Islet of Langerhans (tissue), 1 donor: ENCODE measurements around the gene LSAMP.
"Not testable (repeated sequence)": the region's sequence is repeated elsewhere in the genome, so short reads cannot be mapped to it uniquely, and the experiment has no call there.

Experiments used
- FAIRE-seq: peaks from one replicate; lab custom pipeline; 2011; peaks lifted over from hg19 to GRCh38; lab: Jason Lieb, UNC

Gene LSAMP

GRCh38 chr3:115876876-115877614 lies 568.2 kb downstream of the LSAMP start:
- peak; percentile 81 for FAIRE-seq

DNA sequence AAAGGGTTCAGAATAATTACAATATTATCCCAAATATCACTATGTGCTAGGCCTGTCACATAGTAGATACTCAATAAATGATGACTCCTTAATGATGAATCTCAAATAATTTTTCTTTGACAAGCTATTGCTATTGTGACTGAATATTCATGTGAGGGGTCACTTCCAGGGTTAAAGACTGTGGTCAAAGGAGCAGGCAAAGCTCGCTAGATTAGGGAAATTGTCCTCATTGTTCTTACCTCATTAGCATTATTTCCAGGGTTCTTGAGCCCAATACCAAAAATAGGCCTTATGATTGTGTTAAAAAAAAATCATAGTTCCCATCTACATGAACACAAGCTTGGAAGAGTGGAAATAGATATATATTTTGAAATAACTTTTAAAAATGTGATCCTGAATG lies 569.8 kb downstream of the LSAMP start:
- FAIRE-seq = no peak

- no peak for FAIRE-seq
Observed at GRCh38 chr3:115871735-115872134, 573.6 kb downstream of the LSAMP start.

DNA sequence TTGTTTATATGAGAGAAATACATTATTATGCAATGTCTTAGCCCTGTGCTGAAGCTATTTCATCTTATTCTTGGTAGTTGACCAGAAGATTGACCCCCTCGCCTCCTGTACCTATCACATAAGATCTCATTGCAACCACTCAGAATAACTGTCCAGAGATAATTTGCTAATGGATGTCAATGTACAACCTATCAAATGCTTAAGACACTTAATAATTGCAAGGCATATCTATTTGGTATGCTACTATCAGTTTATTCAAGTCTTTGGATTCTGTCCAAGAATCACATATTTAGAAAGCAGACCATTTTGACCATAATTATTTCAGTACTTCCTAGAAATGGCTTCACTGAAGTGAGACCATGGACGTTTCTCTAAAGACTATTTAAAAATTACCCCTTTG lies 580.4 kb downstream of the LSAMP start:
- FAIRE-seq = no peak

DNA sequence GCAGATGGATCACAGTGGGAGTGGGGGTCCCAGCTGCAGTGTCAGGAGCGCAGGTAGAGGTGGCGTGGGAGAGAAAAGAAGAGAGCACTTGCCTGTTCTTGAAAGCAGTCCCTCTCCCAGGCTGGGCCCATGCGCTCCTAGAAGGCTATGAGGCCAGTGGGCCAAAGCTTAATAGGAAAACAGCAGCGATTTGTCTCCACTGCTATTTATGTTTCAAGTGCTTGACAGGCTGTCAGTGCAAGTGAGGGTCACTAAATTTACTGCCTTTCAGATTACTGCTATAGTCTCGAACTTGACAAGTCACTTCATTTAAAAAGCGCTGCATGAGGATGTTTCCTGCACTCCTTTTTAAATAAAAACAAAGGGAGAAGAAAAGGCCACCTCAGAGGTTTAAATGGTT lies 582.4 kb downstream of the LSAMP start:
- FAIRE-seq = no peak

DNA sequence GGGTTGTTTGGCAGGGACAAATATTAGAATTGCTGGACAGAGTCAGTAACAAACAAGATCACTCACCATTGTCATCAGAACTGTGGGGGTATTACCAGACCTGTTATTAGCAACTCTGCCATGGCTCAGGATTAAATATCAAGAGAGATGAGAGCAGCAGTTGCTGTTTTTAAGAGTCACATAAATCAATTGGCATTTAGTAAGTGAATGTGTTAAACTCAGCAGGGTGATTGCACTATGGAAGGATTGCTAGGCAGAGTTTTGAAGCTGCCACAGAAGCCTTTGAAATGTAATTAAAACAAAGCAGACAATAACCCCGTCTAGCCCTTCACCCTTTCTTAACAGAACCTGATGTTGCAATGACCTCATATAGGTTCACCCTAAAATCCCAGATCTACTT lies 583.2 kb downstream of the LSAMP start:
- no peak for FAIRE-seq

DNA sequence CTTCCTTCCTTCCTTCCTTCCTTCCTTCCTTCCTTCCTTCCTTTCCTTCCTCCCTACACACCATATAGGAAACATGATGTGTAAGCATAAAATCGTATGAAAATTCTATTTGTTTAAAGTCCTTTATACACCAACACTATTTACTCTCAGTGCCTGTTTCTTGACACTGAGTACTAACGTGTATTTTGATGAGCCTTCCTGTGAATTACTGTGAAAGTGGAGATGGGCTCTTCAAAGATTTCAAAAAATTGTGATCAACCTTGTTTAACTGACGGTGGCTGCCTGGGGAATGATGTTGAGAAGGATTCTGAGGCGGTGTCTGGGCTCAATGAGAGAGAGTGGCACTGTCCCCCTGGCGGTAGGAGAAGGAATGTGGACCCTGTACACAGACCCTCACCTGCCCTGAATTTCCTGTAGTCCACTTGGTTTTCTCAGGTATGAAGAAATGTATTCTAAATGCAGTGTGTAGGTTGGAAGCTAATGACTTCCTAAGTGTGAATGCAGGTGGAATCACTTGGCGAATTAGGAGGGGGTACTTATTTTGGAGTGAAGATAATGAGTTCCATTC lies 584.0 kb downstream of the LSAMP start:
- FAIRE-seq = no peak

DNA sequence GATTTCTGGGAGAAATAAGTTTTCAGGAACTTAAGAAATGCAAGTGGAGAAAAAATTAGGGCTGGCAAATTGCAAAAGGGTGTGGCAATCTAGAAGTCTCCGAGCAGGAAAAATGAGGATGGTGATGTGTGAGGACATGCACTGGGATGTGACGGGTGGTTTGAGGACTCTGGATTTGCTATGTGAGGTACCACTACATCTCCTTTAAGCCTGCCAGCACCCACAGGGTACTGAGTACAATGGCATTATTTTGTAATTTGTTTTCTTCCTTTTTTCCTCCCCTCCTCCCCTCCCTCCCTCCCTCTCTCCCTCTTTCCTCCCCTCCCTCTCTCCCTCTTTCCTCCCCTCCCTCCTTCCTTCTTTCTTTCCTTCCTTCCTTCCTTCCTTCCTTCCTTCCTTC lies 584.5 kb downstream of the LSAMP start:
- no peak for FAIRE-seq

DNA sequence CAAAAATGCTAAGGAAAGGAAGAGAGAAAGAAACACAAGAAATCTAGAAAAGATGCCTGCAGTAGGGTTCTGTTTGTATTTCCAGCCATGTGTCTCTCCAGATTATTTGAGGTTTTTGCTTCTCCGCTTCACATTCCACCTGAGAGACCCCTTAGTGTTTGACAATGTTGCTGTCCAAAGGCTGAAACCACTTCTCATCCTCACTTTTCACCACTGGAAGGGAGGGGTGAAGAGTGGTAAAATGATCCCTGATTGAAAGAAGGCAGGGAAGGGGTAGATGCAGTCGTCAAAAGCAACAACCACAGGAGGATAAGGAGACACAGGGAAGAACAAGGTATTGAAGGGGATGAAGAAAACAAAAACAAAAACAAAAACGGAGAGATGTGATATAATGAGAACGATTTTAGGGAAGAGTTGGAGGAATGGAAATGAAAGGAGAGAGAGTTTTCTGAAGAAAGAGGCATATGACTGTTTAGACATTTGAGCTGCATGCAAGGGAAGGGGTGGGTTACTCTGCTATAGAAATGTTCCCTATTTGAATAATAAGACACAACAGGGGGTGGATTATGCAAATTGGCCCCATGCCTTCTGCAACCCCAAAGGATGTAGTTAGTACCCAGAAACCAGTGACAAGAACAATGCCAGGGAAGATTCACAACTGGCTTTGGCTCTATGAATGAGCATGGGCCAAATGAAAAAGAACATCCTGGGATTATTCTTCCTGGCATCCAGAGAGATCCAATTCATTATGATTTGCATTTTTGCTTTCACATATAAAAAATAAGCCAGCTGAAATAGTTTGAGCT lies 586.1 kb downstream of the LSAMP start:
- FAIRE-seq = no peak

DNA sequence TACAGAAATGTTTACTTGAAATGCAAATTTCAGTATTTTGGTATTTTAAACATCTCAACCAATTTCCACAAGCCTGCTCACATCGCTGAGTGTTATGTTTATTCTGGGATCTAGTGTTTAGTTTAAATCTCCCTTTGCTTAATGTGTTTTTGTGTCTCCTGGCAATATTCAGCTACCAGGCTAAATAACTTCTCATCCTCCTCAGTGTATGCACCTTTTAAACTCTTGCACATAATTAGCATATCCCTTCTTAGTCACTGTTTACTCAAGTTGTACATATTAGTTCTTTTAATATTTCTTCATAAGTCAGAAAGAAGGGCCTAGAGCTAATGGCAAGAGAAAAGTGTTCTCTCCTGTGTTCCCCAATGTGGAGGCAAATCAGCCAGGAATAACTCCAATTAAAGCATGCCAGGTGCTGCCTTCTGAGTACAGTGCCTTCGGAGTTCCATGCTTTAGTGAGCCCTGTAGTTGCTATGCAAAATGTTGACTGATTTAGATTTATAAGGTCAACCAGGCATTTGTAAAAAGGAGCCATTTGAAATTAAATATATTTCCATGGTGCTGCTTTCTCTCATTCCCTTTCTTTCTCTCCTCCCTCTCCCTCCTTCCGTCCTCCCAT lies 587.7 kb downstream of the LSAMP start:
- peak; percentile 94 for FAIRE-seq

- no peak for FAIRE-seq
Observed at GRCh38 chr3:115855911-115856310, 589.4 kb downstream of the LSAMP start.

DNA sequence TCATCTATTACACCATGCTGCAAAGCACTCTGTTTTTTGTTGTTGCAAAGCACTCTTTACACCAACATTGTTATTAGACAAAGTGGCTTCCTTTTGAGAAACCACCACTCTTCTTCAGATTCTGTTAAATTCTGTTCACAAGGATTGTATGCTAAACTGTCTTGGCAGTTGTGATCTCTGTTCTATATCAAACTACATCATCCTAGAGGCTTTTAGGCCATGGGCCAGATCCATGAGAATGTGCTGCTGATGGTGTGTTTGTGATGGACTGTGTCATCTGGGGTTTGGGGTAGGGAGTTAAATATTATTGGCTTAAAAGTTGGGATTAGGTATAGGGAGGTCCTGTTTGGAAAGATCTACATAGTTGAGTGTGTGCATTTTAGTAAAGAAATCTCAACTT lies 592.2 kb downstream of the LSAMP start:
- no peak for FAIRE-seq

DNA sequence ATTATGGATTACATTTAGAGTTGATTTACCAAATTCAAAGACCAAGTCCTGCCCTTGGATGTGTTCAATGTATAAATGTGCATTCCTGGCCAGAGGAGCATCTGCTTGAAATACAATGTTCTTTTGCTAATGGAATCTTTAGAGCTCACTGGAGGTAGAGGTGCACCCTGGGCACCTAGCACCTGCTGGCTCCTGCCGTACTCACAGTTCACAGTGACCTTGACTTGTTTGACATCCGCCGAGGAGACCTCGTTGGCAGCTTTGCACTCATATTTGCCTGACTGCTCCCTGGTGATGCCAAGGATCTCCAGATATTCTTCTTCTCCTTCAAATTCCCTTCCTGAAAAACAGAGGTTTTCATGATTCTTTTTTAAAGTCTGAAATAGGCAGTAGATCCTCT lies 593.0 kb downstream of the LSAMP start:
- FAIRE-seq = no peak

GRCh38 chr3:115851571-115851970 lies 593.7 kb downstream of the LSAMP start:
- no peak for FAIRE-seq

- FAIRE-seq = no peak
Observed at GRCh38 chr3:115848641-115849040, 596.6 kb downstream of the LSAMP start.

DNA sequence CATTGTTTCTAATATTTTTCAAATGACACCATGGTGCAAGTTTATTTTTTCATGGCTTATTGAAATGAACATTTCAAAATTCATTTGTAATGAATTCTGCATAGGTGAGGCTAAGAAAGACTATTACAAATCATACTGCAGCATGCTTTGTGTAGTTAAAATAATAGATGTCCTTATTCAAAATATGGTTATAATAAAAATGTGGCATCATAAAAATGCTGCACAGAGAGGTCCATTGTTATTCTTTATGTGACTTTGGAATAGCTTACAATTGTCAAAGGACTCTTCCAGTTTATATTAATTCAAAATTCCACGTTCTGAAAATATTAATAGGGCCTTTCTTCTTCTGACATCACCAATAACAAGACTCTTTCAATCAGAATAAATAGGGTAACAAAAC lies 599.3 kb downstream of the LSAMP start:
- FAIRE-seq = no peak

- FAIRE-seq = not testable (repeated sequence)
Observed at GRCh38 chr3:115844729-115845128, 600.6 kb downstream of the LSAMP start.

GRCh38 chr3:115843206-115843605 lies 602.1 kb downstream of the LSAMP start:
- peak; percentile 98 for FAIRE-seq

GRCh38 chr3:115839246-115839645 lies 606.0 kb downstream of the LSAMP start:
- no peak for FAIRE-seq

- no peak for FAIRE-seq
Observed at GRCh38 chr3:115838786-115839185, 606.5 kb downstream of the LSAMP start.

DNA sequence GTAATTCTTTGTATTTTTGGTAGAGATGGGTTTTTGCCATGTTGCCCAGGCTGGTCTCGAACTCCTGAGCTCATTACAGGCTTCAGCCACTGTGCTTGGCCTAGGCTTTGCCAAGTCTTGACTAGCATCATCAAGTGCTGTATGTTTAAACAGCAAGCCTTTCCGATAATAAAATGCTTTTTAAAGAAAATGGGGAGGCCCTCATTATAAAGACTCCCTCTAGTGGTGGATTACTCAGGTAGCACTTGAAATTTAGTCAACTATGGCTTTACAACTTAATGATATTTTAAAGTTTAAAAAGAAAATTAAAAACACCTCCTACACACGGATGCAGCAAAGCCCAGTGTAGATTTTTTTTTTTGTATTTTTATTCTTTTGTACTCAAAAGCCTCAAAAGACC lies 608.3 kb downstream of the LSAMP start:
- FAIRE-seq = no peak

GRCh38 chr3:115835946-115836345 lies 609.3 kb downstream of the LSAMP start:
- FAIRE-seq = no peak

DNA sequence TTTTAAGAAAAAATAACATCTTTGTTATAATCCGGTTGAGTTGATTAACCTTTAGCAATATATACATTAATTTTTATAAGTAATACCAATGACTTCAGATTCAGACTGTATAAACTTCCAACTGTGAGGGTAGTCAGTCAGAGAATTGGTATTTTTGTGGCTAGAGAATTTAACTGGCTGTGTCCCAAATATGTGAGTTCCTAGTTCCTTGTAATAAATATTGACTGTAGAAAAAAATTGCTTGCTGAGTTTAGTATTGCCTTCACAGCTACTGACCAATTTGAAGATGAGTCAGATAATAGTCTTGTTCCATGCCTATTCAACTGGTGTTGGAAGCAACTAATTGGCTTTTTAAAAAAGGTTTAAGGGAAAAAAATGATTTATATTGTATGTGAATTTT lies 611.2 kb downstream of the LSAMP start:
- peak; percentile 72 for FAIRE-seq
